Stimulated activated memory B cell treated with anti-CD40 and anti-IgM and Interleukin-4, amounts not matched to agents 10 μg/mL and 1 μg/mL and 100 μg/mL, for 72 hours (primary cell): ENCODE data around the gene DDC.

Experiments used
- ATAC-seq: fragments of 150-1000 bp; cut with Tn5 transposase; 2 replicates; pipeline ENCODE4 v1.10.0; 2021
- H3K27ac Mint-ChIP-seq: one replicate; pipeline ENCODE4 v1.8.0; 2022; ENCODE audit warnings: mild to moderate bottlenecking, mixed read lengths
- H3K27me3 Mint-ChIP-seq: one replicate; pipeline ENCODE4 v1.8.0; 2022; ENCODE audit warnings: mixed read lengths
- H3K36me3 Mint-ChIP-seq: one replicate; pipeline ENCODE4 v1.8.0; 2022; ENCODE audit warnings: mixed read lengths
- H3K4me1 Mint-ChIP-seq: one replicate; pipeline ENCODE4 v1.8.0; 2022; ENCODE audit warnings: mixed read lengths
- H3K4me3 Mint-ChIP-seq: one replicate; pipeline ENCODE4 v1.8.0; 2022; ENCODE audit warnings: mild to moderate bottlenecking, moderate library complexity, mixed read lengths
- H3K9me3 Mint-ChIP-seq: one replicate; pipeline ENCODE4 v1.8.0; 2022; ENCODE audit warnings: mixed read lengths

DDC gene

GRCh38 chr7:50455658-50456057 lies 109.5 kb downstream of the DDC start:
- Mint-ChIP-seq H3K9me3 (no peaks in the 10 kb centered on the region), H3K36me3 (no peaks in the 10 kb centered on the region), H3K4me3 (no peak overlapping the region), H3K27me3 (no peaks in the 10 kb centered on the region), H3K27ac (no peak overlapping the region), H3K4me1 (no peaks in the 10 kb centered on the region)
- ATAC-seq = no peak

DNA sequence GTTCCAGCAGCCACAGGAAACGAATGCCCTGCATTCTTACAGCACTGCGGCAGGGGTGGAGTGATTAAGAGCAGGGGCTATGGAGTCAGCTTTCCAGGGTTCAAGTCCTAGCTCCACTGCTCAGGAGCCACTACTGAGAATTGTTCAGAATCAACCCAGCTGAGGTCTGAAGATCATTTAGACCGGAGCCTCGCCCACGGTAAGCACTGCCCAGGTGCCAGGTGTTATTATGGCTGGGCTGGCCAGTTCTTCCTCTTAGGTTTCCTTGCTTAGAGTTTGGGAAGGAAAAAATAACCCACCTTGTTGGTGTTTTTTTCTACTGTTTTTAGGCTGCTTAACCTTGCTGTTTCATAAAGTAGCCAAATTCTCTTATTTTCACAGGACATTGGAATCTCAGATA lies 110.2 kb downstream of the DDC start:
- Mint-ChIP-seq H3K27me3 (no peaks in the 10 kb centered on the region), H3K9me3 (no peaks in the 10 kb centered on the region)

GRCh38 chr7:50450590-50451032 lies 114.6 kb downstream of the DDC start:
- Mint-ChIP-seq H3K4me1 (peaks cover 24% of the 10 kb centered on the region), H3K27ac (peak overlapping the region; percentile 91), H3K36me3 (peaks cover 15% of the 10 kb centered on the region), H3K9me3 (no peaks in the 10 kb centered on the region), H3K4me3 (peak overlapping the region; percentile 91), H3K27me3 (no peaks in the 10 kb centered on the region)
- peak; percentile 45 for ATAC-seq

More for the DNA sequence above, 110.2 kb downstream of the DDC start:
- Mint-ChIP-seq H3K36me3 (no peaks in the 10 kb centered on the region), H3K27ac (no peak overlapping the region), H3K4me1 (peaks cover 4% of the 10 kb centered on the region), H3K4me3 (no peak overlapping the region)
- ATAC-seq = no peak

DNA sequence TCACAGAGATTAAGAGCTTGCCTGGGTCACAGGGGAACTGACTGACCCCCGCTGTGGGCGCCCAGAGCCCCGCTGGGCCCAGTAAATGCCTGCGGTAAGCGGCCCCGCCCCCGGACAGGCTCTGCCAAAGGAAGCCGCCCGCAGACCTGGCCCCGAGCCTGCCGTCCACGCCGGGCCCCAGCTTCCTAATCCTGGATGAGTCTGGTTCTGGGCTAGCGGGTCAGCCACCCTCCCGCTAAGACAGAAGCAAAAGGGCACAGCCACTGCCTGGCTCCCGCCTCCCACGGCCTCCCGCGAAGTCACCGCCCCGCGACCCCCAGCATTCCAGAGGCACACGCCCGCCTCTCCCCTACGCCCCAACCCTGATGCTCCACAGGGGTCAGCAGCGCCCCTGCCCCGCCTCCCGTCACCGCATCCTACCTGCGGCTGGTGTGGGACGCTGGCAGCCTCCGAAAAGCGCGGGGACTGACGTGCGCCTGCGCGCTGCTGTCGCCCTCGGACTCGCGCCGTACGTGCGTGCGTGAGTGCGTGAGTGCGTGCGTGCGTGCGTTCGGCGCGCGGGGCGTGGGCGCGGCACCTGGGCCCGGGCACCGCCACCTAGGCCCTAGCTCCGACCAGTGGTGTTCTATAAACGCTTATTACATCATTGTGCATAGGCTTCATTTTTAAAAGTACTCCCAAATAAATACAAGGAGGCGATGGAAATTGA lies 115.2 kb downstream of the DDC start, which contains the start of gene FIGNL1:
FIGNL1 (minus strand) TSS at position 470 of the 709 bp plus-strand sequence. CDS start 3,063 bp downstream, outside the sequence.
- Mint-ChIP-seq H3K27ac (peak within 1 kb of the TSS; percentile 91), H3K4me3 (peak within 1 kb of the TSS; percentile 91), H3K36me3 (peaks cover 19% of the 10 kb centered on the region), H3K27me3 (no peaks in the 10 kb centered on the region), H3K9me3 (no peaks in the 10 kb centered on the region), H3K4me1 (peaks cover 24% of the 10 kb centered on the region)
- ATAC-seq = peak; percentile 99

- peaks cover 19% of the 10 kb centered on the region for H3K36me3 Mint-ChIP-seq
- ATAC-seq = no peak
- H3K4me3 Mint-ChIP-seq = peak overlapping the region; percentile 91
- H3K4me1 Mint-ChIP-seq = peaks cover 24% of the 10 kb centered on the region
- H3K27ac Mint-ChIP-seq = peak overlapping the region; percentile 91
- H3K27me3 Mint-ChIP-seq = no peaks in the 10 kb centered on the region
- no peaks in the 10 kb centered on the region for H3K9me3 Mint-ChIP-seq
These were observed 115.7 kb downstream of the DDC start for GRCh38 chr7:50449501-50449880.

- Mint-ChIP-seq H3K36me3 (peaks cover 25% of the 10 kb centered on the region), H3K27ac (peak overlapping the region; percentile 91), H3K4me1 (peaks cover 24% of the 10 kb centered on the region), H3K27me3 (no peaks in the 10 kb centered on the region), H3K9me3 (no peaks in the 10 kb centered on the region), H3K4me3 (peak overlapping the region; percentile 22)
- no peak for ATAC-seq
These were observed 116.4 kb downstream of the DDC start for GRCh38 chr7:50448823-50449222.

GRCh38 chr7:50446542-50446960 lies 118.7 kb downstream of the DDC start:
- Mint-ChIP-seq H3K4me1 (peaks cover 24% of the 10 kb centered on the region), H3K4me3 (no peak overlapping the region), H3K27me3 (no peaks in the 10 kb centered on the region), H3K36me3 (peaks cover 31% of the 10 kb centered on the region), H3K27ac (no peak overlapping the region), H3K9me3 (no peaks in the 10 kb centered on the region)
- no peak for ATAC-seq

- Mint-ChIP-seq H3K9me3 (peaks cover 2% of the 10 kb centered on the region), H3K27me3 (no peaks in the 10 kb centered on the region), H3K4me1 (no peaks in the 10 kb centered on the region), H3K36me3 (peaks cover 40% of the 10 kb centered on the region), H3K4me3 (no peak overlapping the region), H3K27ac (no peak overlapping the region)
- no peak for ATAC-seq
These were observed 128.9 kb downstream of the DDC start for GRCh38 chr7:50436133-50436806.

- Mint-ChIP-seq H3K4me3 (no peak overlapping the region), H3K27ac (no peak overlapping the region), H3K9me3 (no peaks in the 10 kb centered on the region), H3K36me3 (peaks cover 3% of the 10 kb centered on the region), H3K4me1 (no peaks in the 10 kb centered on the region), H3K27me3 (no peaks in the 10 kb centered on the region)
- ATAC-seq = no peak
These were observed 133.4 kb downstream of the DDC start for GRCh38 chr7:50431722-50432305.

DNA sequence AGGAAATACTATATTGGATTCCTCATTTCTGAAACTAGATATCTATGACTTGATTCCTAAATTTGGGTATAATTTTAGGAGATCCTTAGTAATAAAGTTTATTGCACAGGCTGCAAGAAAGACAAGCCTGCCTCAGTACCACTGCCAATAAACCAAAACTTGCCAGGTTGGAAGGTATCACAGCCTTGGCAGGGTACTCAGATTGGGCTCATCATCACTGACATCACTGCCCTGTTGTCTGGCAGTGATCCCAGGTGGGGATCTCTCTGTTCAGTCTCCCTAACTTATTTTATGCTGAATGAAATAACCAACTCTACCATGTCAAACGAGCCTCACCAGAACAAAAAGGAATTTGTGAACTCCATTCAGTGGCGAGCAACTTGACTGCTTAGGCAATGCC lies 133.9 kb downstream of the DDC start:
- Mint-ChIP-seq H3K4me1 (no peaks in the 10 kb centered on the region), H3K9me3 (no peaks in the 10 kb centered on the region), H3K36me3 (no peaks in the 10 kb centered on the region), H3K27ac (no peak overlapping the region), H3K4me3 (no peak overlapping the region), H3K27me3 (no peaks in the 10 kb centered on the region)
- ATAC-seq = no peak

DNA sequence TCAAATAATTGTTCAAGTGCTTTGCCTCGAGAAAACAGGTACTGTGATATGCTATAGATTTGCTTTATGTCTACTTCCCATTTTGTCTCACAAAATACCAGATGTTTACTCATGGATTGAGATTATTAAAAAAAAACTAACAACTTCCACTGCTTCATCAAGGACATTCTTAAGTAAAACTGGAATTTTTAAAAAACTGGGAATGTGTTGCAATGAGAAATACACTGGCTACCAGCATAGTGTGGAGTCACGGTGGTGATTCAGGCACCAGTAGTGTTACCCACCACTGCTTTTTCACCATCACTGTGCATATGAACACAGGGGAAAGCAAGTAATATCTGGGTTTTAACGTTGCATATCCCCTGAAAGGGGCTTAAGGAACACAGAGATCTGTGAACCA lies 136.3 kb downstream of the DDC start:
- Mint-ChIP-seq H3K36me3 (no peaks in the 10 kb centered on the region), H3K4me1 (peaks cover 5% of the 10 kb centered on the region), H3K27ac (no peak overlapping the region), H3K4me3 (no peak overlapping the region), H3K9me3 (no peaks in the 10 kb centered on the region), H3K27me3 (no peaks in the 10 kb centered on the region)
- no peak for ATAC-seq

- Mint-ChIP-seq H3K36me3 (no peaks in the 10 kb centered on the region), H3K9me3 (no peaks in the 10 kb centered on the region), H3K4me1 (peaks cover 10% of the 10 kb centered on the region), H3K27me3 (no peaks in the 10 kb centered on the region), H3K27ac (no peak overlapping the region), H3K4me3 (no peak overlapping the region)
- ATAC-seq = no peak
These were observed 137.7 kb downstream of the DDC start for GRCh38 chr7:50427518-50427917.

DNA sequence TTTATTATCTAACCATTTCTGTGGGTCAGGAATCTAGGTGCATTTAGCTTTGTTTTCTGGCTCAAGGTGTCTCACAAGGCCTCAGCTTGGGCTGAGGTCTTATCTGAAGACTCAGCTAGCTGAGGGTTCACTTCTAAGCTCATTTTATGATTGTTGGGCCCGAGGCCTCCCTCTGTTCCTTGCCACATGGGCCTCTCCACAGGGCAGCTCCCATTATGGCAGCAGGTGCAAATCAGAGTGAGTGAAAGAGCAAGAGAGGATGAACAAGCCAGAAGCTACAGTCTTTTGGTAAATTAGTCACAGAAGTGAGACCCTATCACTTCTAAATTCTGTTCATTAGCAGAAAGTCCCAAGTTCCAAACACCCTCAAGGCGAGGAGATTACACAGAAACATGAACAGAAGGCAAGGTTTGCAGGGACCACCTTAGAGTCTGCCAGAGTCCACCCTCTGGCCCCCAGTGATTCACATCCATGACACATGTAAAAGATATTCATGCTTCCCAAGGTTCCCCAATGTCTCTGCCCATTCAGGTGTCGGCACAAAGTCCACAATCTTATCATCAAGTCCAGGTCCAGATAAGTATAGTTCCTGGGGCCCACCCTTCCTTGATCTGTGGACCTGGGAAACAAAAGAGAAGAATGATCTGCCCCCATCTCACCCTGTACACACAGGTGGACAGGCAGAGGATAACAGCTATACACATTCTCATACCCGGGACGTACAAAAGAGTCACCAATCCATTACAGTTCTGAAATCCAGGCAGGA lies 138.7 kb downstream of the DDC start:
- no peak for ATAC-seq
- Mint-ChIP-seq H3K9me3 (no peaks in the 10 kb centered on the region), H3K4me3 (no peak overlapping the region), H3K4me1 (peaks cover 10% of the 10 kb centered on the region), H3K27me3 (no peaks in the 10 kb centered on the region), H3K36me3 (no peaks in the 10 kb centered on the region), H3K27ac (no peak overlapping the region)

DNA sequence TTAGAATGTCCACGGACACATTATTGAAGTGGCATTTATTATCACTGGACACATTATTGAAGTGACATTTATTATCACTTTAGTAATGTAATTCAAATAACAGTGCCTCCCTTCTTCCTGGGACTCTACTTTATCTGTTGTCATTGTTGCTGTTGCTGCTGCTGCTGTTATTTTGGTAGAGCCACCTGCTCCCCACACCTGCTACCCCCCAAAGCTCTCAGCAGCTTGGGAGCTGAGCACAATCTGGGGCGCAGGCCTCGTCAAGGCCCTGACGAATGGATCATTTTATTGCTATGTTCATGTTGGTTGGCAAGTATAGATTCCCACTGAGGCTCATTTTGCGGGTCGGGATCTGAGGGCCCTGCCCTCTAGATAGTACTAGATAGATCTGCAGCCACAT lies 139.9 kb downstream of the DDC start:
- Mint-ChIP-seq H3K36me3 (no peaks in the 10 kb centered on the region), H3K4me1 (peaks cover 10% of the 10 kb centered on the region), H3K27ac (no peak overlapping the region), H3K9me3 (no peaks in the 10 kb centered on the region), H3K27me3 (no peaks in the 10 kb centered on the region), H3K4me3 (no peak overlapping the region)
- ATAC-seq = no peak

GRCh38 chr7:50423860-50424259 lies 141.3 kb downstream of the DDC start:
- peak; percentile 47 for ATAC-seq
- Mint-ChIP-seq H3K27ac (no peak overlapping the region), H3K4me1 (peaks cover 10% of the 10 kb centered on the region)

More at GRCh38 chr7:50423860-50424259, 141.3 kb downstream of the DDC start:
- Mint-ChIP-seq H3K27me3 (no peaks in the 10 kb centered on the region), H3K9me3 (no peaks in the 10 kb centered on the region), H3K36me3 (no peaks in the 10 kb centered on the region), H3K4me3 (no peak overlapping the region)
